Smooth muscle cell of the brain vasculature (primary cell): ENCODE data around the gene RBM8A.

Source experiments
- DNase-seq: peaks from one replicate; pipeline ENCODE4 v3.0.0-alpha.2; 2012; ENCODE audit warnings: low read depth, low spot score

The RBM8A gene

DNA sequence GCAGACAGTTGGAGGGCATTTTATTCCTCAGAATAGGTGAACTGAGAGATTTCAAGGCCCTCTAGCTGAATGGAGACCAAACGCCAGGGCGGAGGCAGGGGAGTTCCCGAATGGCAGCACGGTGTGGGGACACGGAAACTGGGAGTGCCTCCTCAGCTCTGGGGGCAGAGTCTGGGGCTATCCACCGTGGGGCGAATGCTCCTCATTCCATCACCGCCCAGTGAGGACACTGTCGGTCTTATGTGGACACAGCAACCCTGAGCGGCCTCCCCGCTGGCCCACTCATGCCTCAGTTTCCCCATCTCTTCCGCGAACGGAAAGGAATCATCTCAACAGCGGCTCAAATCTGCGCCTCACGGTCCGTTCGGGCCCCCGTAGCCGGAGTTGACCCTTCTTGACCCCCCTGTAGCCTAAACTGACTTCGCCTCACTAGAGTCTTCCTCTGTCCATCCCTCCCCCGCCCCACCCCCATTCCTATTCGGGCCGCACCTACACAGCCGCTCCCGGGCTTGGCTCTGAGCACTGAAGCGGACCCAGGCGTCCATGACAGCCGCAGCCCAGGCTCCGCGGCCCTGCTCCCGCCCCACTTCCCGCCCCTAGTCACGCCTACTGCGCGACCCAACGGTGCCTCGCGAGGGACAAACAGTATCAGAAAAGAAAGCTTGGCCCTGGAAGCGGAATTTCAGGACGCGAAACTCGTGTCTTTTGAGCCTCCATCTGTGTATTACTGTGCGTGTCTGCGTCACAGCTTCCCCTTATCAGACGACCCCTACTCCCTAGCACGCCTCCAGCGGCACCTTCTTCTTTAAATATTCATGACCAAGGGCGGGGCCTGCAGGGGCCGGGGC lies 8.9 kb downstream of the RBM8A start, which contains the start of gene PEX11B:
PEX11B (minus strand) TSS at position 574 of the 848 bp plus-strand sequence; CDS start at position 545, 29 bp downstream.
- peak; percentile 88 for DNase-seq

GRCh38 chr1:145917595-145917994 lies 9.7 kb downstream of the RBM8A start:
- no peak for DNase-seq

DNA sequence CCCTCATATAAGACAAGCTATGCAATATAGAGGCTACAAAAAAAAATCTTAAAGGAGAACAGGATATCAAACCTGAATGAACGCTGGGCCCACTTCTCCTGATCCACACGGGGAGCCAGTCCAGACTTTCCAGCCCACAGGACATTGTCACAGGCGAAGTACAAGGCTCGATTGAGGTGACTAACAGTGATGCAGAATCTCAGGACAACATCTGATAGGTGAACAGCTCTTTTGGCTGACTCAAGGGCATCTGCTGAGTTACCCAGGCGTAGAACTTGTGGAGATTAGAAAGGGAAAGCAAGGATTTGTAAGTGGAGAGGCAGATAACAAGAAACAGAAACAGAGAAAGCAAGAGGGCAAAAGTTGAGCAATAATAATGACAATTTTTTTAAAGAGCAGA lies 10.5 kb downstream of the RBM8A start:
- DNase-seq = no peak

- DNase-seq = no peak
Measured at GRCh38 chr1:145912128-145912641, 15.1 kb downstream of the RBM8A start.

DNA sequence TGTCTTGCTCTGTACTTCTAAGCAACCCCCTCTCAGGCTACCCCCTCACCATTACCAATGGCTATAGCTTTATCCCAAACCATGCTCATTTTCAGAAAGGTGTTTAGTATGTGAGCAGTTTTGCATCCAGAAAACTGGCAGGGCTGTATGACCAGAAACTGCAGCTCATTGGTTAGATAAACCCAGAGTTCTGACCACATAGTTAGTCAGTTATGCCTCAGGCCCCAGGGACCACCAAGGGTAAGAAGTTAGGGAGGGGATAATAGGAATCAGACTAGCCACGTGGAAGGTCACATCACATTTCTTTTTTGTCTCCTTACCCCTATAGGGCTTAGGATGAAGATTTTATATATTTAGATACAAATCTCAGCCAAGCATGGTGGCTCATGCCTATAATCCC lies 18.6 kb downstream of the RBM8A start:
- DNase-seq = no peak

- no peak for DNase-seq
Measured at GRCh38 chr1:145906954-145907753, 20.1 kb downstream of the RBM8A start.

- DNase-seq = no peak
Measured at GRCh38 chr1:145901312-145902021, 25.8 kb downstream of the RBM8A start.

GRCh38 chr1:145898756-145899155 lies 28.5 kb downstream of the RBM8A start:
- no peak for DNase-seq

DNA sequence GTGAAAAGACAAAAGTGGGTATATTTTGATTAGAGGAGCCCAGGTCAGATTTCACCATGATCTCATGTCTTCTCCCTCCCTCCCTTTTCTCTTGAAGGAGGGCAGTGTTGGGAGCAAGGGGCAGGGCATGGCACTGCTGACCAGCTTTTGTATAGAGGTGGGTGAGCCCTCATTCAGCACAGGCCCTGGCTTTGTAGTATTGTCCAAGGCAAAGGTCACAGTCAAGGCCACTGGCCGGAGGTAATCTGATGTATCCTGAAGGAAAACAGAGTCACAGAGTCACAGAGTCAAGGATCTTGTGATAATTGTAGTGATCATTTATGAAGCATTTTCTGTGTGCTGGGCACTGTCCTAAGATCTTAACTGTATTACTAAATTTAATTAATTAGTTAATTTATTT lies 29.3 kb downstream of the RBM8A start:
- no peak for DNase-seq

DNA sequence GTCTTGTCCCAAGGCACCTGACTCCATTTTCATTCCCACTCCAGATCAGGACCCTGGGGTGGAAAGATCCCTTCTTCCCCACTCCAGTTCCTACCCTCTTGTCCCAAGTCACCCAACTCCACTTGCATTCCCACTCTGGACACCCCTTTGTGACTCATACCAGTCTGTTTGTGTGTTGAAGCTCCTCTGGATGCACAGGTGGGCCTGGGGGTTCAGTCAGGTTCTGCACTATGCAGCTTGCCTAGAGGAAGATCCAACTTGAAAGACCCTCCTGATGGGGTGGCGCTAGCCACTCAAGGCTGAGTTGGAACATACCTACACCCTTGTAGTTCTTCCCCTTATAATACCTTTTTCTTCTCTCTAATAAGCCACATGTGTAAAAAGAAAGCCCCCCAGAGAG lies 31.8 kb downstream of the RBM8A start:
- DNase-seq = no peak

DNA sequence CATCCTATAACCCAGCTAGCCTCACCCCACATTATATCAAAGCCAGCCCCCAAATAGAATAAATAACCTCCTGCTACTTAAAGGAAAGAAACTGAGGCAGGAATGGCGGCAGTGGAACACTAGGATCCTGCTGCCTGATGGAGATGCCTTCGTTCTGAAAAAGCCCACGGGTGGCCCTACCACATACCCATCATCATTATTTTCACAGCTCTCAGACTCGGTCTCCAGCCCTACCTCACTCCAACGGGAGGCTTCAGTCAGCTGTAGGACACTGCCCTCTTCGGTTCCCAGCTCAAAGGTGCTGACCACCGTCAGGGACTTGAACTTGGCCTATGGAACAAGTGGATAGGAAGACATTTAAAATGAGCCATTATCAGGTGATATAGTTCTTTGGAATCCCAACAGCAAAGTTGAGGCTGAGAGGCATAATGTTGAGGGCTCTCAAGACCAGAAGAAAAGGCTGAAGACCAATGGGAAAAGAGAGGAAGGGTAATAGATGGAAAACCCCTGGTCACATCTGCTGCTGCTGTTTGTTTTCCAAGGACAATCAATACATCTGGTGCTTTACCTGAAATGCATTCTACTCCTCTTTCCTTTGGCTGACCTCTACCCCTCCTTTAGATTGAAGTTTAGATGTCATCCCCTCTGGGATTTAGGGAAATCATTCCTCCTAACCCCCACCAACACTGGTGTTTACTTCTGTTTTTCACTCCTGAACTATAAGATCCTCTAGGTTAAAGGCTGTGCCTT lies 33.8 kb downstream of the RBM8A start:
- no peak for DNase-seq

DNA sequence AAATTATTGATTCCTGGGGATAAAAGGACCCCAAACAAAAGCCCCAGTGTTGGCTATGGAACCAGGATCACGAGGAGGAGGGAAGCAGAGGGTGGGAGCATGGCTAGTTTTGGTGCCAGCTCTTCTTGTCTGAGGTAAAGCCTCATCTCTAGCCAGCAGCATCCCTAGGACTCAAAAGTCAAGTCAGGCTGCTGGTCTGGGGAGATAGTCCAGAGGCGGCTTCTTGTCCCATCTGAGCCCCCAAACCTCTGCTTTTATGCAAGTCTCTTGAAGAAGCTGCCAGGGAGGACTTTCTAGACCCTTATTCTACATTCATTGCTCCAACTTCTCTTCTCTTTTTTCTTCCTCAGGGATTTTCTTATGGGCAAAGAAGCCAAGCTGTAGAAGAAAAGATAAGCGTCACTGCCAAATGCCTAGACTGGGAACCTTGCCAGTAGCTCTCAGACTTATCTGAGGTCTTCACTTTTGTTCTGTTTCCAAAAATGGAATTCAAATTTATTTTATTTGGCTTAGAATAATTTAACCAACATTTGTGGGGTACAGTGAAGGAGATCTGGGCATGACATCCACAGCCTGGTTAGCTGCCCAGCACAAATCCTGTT lies 34.7 kb downstream of the RBM8A start:
- no peak for DNase-seq

GRCh38 chr1:145891587-145892485 lies 35.4 kb downstream of the RBM8A start:
- DNase-seq = peak; percentile 100

DNA sequence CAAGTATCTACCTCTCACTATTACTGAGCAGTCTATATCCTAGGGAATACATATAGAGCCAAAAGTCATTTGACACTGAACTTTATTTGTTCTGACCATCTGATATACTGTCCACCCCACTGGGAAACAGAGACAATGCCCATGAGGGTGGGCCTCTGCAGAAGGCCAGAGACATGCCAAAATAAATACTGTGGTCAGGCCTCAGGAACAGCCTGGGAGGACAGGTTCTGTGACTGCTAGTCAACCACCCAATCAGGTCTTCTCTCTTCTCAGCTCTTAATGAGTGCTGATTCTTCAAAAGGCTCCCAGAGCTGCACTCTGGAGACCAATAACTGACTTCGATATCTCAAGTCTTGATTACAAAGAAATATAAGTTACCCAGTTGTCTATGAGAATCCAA lies 36.1 kb downstream of the RBM8A start:
- peak; percentile 88 for DNase-seq

DNA sequence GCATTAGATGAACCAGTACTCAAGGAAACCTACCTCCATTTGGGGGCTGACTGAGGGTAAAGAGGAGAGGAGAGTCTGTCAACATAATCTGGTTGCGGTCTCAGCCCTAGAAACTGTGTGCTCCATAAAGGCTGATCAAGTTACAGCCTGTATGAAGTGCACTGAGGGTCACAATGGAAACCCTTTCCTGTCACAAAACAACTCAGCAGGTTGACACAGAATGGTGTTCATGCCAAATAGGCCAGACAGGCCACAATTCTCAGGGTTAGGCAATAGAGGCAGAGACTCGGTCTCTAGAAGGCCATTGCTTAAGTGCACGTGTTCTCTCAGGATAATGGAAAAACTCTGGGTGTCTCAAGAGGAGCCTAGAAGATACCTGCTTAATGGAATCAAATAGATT lies 37.6 kb downstream of the RBM8A start:
- DNase-seq = no peak

DNA sequence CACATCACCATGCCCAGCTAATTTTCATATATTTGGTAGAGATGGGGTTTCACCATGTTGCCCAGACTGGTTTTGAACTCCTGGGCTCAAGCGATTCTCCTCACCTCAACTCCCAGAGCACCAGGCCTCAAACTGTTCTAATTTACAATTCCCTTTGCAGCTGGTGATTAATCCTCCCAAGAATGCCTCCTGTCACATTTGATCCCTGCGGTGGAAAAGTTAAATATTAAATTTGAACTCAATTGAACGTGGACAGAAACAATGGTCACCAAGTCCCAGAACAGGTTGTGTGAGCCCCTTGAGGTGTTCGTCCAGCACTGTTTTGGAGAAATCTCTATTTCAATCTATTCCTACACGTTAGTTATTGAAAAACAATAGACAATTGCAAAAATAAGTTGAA lies 39.7 kb downstream of the RBM8A start:
- DNase-seq = no peak

GRCh38 chr1:145886816-145887215 lies 40.5 kb downstream of the RBM8A start:
- no peak for DNase-seq

- no peak for DNase-seq
Measured at GRCh38 chr1:145886390-145886789, 40.9 kb downstream of the RBM8A start.

DNA sequence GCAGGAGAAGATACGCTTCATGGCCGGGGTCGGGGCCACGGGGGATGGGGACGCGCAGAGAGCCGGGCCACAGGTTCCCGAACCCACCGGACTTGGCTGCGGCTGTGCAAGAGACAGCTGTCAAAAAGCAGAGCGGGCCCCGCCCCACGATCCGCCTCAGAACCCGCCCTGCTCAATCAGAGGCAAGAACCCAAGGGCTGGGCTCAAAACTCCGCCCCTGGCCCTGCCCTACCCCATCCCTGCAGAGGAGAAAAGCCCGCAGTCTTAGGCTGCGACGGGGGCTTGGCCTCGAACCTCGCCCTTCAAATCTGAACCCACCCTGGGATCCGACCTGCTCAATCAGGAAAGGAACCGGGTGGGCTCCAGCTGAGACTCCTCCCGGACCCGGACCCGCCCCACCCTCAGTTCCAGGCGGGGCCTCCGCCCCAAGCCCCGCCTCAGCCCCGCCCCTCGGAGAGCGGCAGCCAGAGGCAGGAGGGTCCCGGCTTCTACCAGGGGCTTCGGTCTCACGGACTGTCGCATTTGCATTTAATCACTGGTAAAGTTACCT lies 41.5 kb downstream of the RBM8A start, which contains the start of gene ANKRD35:
ANKRD35 (minus strand) TSS at position 129 of the 550 bp plus-strand sequence; CDS start at position 21, 108 bp downstream.
- DNase-seq = peak; percentile 60
